Vagina (tissue), 2 donors: ENCODE measurements around the gene KIF7.

Experiments used
- POLR2A ChIP-seq, 2 donors: fragments of 450-650 bp; IDR thresholded peaks; one replicate each; pipeline ENCODE4 v1.6.1; 2017; ENCODE audit warnings: antibody characterized with exemption in 2 of 2, mild to moderate bottlenecking in 2 of 2, moderate library complexity in 2 of 2
- TF ChIP-seq, protein P1 (sequence below), 3 experiments: fragments of 450-650 bp in 2 of 3; fragments of 200-600 bp in 1 of 3; sonication (generic) in 1 of 3; IDR thresholded peaks; one replicate each; pipeline ENCODE4 v1.5.1; 2017 to 2019; ENCODE audit warnings: antibody characterized with exemption in 3 of 3, mild to moderate bottlenecking in 2 of 3, moderate library complexity in 2 of 3

DNA sequence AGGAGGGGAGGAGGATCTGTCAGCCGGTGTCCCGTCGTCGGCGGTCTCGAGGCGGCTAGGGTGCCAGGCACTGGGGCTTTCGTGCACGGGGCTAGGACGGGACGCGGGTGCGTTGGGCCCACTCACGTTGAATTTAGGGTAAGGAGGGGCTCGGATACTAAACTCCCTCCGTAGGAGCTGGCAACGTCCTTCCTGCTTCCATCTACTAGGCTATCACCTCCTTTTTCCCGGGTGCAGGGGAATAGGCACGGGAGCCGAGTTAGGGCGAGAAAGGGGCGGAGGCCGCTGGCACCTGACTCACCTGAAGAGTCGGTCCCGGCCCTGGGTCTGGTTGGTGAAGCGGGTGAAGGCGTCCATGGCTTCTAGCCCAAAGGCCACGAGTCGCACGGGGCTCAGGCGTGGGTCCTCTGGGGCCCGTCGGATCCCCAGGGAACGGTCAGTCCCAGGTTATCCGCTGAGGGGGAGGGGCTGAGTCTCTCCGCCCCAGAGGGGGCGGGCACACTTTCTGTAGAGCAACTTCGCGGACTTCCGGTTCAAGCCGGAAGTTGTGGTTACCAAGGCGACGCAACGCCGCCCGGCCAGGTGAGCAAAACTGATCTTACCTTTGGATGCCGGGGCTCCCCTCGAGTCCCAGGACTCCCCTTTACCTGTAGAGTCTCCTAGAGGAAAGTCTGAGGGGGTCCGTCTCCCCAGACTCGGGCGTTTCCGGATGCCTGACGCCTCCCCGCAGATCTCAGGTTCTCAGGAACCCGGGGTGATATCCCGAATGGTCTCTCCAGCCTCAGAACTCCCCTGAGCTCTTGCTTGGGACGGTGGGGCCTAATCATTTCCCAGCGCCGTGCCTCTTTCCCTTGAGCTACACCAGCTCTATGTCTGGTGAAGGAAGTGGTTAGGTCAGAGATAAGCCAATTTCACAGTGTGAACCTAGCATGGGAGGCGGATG is 35.3 kb upstream of the KIF7 start, which contains the start of the genes PEX11A and WDR93:
- peak in 1 of 2 donors; percentile 9 for TF ChIP-seq POLR2A (IDR thresholded peaks at IDR 0.05)
- TF ChIP-seq, protein P1, sequence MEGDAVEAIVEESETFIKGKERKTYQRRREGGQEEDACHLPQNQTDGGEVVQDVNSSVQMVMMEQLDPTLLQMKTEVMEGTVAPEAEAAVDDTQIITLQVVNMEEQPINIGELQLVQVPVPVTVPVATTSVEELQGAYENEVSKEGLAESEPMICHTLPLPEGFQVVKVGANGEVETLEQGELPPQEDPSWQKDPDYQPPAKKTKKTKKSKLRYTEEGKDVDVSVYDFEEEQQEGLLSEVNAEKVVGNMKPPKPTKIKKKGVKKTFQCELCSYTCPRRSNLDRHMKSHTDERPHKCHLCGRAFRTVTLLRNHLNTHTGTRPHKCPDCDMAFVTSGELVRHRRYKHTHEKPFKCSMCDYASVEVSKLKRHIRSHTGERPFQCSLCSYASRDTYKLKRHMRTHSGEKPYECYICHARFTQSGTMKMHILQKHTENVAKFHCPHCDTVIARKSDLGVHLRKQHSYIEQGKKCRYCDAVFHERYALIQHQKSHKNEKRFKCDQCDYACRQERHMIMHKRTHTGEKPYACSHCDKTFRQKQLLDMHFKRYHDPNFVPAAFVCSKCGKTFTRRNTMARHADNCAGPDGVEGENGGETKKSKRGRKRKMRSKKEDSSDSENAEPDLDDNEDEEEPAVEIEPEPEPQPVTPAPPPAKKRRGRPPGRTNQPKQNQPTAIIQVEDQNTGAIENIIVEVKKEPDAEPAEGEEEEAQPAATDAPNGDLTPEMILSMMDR (IDR thresholded peaks at IDR 0.05): no peak
